Measurements from ENCODE around the gene TTC22.

TTC22 gene

DNA sequence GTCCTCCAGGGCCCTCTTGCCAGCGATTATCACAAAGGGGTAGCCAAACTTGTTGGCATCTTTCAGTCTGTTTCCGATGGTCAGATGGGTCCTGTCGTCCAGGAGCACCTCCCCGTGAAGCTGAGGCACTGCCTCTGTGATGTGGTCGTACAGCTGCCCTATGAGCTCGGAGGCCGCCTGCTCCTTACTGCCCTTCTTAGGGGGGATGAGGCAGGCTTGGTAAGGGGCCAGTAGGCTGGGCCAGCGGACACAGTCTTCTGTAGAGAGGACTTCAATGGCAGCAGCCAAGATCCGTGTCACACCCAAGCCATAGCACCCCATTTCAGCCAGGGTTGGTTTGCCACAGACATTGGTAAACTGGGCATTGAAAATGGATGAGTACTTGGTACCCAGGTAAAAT lies 43.3 kb downstream of the TTC22 start:
- TF ChIP-seq, protein P1, sequence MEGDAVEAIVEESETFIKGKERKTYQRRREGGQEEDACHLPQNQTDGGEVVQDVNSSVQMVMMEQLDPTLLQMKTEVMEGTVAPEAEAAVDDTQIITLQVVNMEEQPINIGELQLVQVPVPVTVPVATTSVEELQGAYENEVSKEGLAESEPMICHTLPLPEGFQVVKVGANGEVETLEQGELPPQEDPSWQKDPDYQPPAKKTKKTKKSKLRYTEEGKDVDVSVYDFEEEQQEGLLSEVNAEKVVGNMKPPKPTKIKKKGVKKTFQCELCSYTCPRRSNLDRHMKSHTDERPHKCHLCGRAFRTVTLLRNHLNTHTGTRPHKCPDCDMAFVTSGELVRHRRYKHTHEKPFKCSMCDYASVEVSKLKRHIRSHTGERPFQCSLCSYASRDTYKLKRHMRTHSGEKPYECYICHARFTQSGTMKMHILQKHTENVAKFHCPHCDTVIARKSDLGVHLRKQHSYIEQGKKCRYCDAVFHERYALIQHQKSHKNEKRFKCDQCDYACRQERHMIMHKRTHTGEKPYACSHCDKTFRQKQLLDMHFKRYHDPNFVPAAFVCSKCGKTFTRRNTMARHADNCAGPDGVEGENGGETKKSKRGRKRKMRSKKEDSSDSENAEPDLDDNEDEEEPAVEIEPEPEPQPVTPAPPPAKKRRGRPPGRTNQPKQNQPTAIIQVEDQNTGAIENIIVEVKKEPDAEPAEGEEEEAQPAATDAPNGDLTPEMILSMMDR (IDR thresholded peaks at IDR 0.05; ENCODE audit: low read depth, low read length): no peak
- Histone ChIP-seq H3K36me3 (no peaks in the 10 kb centered on the region), H3K27me3 (no peaks in the 10 kb centered on the region), H3K4me3 (ENCODE audit: low read depth, low read length) (no peak overlapping the region), H3K9me3 (no peaks in the 10 kb centered on the region), H3K4me1 (no peaks in the 10 kb centered on the region)
- no peak for DNase-seq

DNA sequence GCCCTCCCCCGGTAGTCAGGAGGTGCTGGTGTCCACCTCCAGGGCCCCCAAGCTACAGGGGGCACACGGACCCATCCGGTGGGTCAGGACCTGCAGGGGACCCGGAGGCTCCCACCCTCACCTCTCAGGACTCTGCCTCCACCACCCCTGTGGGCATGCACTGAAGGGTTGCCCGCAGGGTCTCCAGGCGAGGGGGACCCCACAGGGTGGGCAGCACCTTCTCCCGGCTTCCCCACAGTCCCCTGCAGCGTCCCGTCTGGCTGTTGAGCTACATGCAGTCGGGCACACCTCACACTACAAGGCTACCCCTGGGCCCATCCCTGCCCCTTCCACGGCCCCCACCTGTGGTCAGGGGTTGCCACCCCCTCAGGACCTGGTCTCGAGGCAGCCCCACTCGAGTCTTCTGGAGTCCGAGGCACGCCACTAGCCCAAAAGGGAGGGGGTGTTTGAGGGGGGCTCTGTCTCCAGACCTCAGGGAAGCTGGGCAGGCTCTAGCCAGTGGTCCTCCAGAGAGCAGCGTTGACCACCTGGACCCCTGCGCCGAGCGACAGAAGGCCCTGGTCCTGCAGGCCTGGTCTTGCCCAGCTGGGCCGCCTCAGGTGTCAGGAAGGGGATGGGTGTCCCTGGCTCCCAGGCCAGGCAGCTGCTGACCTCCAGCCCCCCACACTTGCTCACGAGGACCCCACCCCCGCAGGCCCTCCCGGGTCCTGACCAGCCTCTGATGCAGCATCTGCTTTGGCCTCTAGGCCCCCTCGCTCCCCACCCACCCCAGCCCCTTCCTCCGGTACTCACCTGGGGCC lies 46.4 kb downstream of the TTC22 start:
- H3K4me1 ChIP-seq: no peaks in the 10 kb centered on the region
- no peaks in the 10 kb centered on the region for H3K36me3 ChIP-seq
- no peak overlapping the region for H3K4me3 ChIP-seq (ENCODE audit: low read depth, low read length)
- H3K9me3 ChIP-seq: no peaks in the 10 kb centered on the region
- no peak for DNase-seq
- no peaks in the 10 kb centered on the region for H3K27me3 ChIP-seq
- TF ChIP-seq, protein P1 (IDR thresholded peaks at IDR 0.05; ENCODE audit: low read depth, low read length): no peak

DNA sequence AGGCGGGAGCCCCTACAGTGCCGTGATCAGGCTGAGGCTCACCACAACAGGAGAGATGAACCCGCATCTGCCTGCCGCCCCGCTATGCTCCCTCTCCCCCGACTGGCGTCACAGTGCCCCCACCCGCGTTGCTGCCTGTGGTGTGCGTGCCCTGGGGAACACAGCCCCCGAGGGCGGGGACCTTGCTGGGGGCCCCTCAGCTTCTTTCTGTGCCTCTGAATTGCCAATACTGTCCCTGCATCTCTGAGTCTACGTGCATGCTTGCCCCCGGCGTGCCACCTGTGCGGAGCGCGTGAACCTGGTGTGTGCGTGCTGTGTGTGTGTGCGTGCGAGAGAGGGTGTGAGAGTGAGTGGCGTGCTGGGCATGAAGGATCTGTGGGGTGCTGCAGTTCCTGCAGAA lies 47.1 kb downstream of the TTC22 start:
- no peaks in the 10 kb centered on the region for H3K4me1 ChIP-seq
- no peaks in the 10 kb centered on the region for H3K27me3 ChIP-seq
- H3K4me3 ChIP-seq (ENCODE audit: low read depth, low read length): no peak overlapping the region
- no peaks in the 10 kb centered on the region for H3K36me3 ChIP-seq
- no peak for DNase-seq
- H3K9me3 ChIP-seq: no peaks in the 10 kb centered on the region
- TF ChIP-seq, protein P1 (IDR thresholded peaks at IDR 0.05; ENCODE audit: low read depth, low read length): no peak

DNA sequence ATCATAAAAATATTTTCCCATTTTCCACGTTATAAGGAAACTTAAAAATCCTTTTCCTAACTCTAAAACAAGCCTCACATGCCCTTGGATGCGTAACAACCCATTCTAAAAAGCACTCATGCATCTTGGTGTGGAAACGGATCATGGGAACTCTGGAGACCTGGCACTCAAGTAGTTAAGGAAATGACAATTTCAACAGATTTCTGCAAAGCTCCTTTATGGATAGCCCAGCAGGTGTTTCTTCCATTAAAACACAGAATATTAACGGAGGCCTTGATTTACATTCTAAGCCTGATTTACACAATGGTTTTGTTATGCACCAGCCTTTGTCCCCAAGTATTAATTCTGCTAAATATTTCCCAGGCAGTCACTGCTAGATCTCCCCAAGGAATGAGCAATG lies 49.7 kb downstream of the TTC22 start:
- Histone ChIP-seq H3K36me3 (no peaks in the 10 kb centered on the region), H3K27me3 (no peaks in the 10 kb centered on the region), H3K4me3 (ENCODE audit: low read depth, low read length) (no peak overlapping the region), H3K9me3 (no peaks in the 10 kb centered on the region), H3K4me1 (no peaks in the 10 kb centered on the region)
- TF ChIP-seq, protein P1 (IDR thresholded peaks at IDR 0.05; ENCODE audit: low read depth, low read length): no peak
- no peak for DNase-seq

DNA sequence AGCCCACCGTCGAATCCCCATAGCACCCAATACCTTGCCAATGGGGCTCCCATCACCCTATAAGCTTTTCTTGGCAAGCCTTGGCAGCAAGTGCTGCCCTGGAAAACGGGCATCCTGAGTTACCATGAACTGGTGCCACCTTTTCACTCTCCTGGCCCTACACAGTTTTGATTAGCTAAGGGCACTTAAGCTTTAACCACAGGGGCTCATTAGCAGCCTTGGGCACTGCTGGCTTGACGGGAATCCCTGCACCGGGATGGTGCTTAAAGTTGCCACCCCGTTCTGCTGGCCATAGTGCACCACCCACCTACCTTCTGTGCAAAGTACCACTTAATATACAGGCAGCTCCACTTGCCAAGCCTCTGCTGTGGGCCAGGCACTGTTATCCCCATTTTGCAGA lies 50.5 kb downstream of the TTC22 start:
- TF ChIP-seq, protein P1 (IDR thresholded peaks at IDR 0.05; ENCODE audit: low read depth, low read length): no peak
- Histone ChIP-seq H3K27me3 (no peaks in the 10 kb centered on the region), H3K9me3 (no peaks in the 10 kb centered on the region), H3K4me3 (ENCODE audit: low read depth, low read length) (no peak overlapping the region), H3K4me1 (no peaks in the 10 kb centered on the region), H3K36me3 (no peaks in the 10 kb centered on the region)
- no peak for DNase-seq

DNA sequence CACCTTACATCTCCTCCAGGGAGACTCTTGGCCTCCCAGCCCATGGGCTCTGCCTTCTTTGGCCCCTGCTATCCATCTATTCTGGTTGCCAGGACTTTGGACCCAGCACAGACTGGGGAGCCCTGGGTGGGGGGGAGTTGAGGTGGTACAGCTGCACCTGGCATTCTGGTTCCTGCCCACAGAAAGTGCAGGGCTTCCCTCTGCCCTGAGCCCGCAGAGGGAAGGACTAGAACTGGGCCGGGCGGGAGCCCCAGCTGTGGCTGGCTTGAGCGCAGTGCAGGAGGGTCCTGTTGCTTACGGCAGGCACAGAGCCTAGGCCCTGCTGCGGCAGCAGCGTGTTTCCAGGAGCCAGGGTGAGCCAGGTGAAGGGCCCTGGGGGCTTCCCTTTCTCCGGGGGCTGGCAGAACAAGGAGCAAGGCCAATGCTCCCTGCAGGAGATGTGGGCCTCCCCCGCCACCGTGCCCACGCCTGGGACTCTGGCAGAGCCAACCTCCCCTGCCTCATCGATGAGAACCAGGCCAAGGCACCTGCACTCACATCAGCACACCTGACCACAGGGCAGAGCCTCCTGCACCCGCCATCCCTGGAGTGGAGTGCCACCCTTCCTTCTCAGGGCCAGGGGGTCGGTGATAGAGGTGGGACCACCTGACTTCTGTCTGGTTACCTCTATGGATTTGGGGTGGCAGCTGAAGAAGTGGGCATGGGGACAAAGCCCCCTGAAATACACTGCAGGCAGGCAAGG lies 52.9 kb downstream of the TTC22 start:
- no peaks in the 10 kb centered on the region for H3K4me1 ChIP-seq
- no peak overlapping the region for H3K4me3 ChIP-seq (ENCODE audit: low read depth, low read length)
- H3K27me3 ChIP-seq: no peaks in the 10 kb centered on the region
- no peaks in the 10 kb centered on the region for H3K36me3 ChIP-seq
- no peak for DNase-seq
- no peaks in the 10 kb centered on the region for H3K9me3 ChIP-seq
- TF ChIP-seq, protein P1 (IDR thresholded peaks at IDR 0.05; ENCODE audit: low read depth, low read length): no peak
